ENCODE measurements around the gene DSCAM.

DNA sequence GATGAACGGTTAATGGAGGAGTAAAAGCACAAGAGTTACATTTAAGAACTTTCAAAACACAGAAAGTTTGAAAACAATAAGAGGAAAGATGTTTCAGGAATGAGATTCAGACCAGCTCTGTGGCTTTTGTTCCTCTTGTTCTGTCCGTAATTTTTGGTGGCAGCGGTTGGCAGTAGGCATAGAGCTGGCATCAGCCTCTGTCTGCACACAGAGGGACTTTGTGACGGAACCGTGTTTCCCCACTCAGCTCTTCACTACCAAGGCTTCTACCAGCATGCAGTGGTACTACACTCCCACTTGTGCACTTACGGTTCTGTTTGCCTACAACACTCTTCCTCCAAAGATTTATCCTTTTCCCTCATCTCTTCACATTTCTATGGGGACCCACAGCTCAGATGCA lies 212.8 kb downstream of the DSCAM start:
- TF ChIP-seq POLR2AphosphoS5 (IDR thresholded peaks at IDR 0.05; ENCODE audit: low read depth, low read length): no peak
- no peak for TF ChIP-seq TAF1 (IDR thresholded peaks at IDR 0.05; ENCODE audit: borderline replicate concordance, insufficient read depth, low read length)
- TF ChIP-seq SIN3A (IDR thresholded peaks at IDR 0.05; ENCODE audit: borderline replicate concordance, insufficient read depth, low read length): no peak
- TF ChIP-seq, protein P1, sequence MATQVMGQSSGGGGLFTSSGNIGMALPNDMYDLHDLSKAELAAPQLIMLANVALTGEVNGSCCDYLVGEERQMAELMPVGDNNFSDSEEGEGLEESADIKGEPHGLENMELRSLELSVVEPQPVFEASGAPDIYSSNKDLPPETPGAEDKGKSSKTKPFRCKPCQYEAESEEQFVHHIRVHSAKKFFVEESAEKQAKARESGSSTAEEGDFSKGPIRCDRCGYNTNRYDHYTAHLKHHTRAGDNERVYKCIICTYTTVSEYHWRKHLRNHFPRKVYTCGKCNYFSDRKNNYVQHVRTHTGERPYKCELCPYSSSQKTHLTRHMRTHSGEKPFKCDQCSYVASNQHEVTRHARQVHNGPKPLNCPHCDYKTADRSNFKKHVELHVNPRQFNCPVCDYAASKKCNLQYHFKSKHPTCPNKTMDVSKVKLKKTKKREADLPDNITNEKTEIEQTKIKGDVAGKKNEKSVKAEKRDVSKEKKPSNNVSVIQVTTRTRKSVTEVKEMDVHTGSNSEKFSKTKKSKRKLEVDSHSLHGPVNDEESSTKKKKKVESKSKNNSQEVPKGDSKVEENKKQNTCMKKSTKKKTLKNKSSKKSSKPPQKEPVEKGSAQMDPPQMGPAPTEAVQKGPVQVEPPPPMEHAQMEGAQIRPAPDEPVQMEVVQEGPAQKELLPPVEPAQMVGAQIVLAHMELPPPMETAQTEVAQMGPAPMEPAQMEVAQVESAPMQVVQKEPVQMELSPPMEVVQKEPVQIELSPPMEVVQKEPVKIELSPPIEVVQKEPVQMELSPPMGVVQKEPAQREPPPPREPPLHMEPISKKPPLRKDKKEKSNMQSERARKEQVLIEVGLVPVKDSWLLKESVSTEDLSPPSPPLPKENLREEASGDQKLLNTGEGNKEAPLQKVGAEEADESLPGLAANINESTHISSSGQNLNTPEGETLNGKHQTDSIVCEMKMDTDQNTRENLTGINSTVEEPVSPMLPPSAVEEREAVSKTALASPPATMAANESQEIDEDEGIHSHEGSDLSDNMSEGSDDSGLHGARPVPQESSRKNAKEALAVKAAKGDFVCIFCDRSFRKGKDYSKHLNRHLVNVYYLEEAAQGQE (IDR thresholded peaks at IDR 0.05; ENCODE audit: insufficient read depth in 1 of 2, low read depth in 2 of 2, low read length in 2 of 2): no peak
- no peak for TF ChIP-seq FOXP2 (optimal IDR thresholded peaks at IDR 0.05; ENCODE audit: borderline replicate concordance, extremely low read depth, extremely low read length, insufficient read depth)

Measured in PFSK-1 (cell line).